HepG2 (cell line): ENCODE measurements around the gene TSPAN15. TPM values are rescaled to one million over a fixed set of nuclear protein-coding genes. Genes with fewer than 3 reads are reported as not detected.

Experiments used
- ATAC-seq: fragments of 200-7000 bp; cut with Tn5 transposase; 3 replicates; pipeline ENCODE4 v1.9.1; 2020; ENCODE audit warnings: mild to moderate bottlenecking, moderate library complexity
- BruUV-seq: library from RNA; stranded (reverse); fragments of 400-500 nt; replicated peaks from 2 replicates; lab custom pipeline; 2021; lab: Mats Ljungman, UMichigan
- CTCF ChIA-PET: fragments of 300-600 bp; formaldehyde crosslinking; extraction: SDS; loops from one replicate; lab custom pipeline; 2021; ENCODE audit warnings: low total read pairs, inconsistent platforms, low intra/inter-chr PET ratio; lab: Yijun Ruan, JAX
- POLR2A ChIA-PET: fragments of 350-600 bp; sonication (Branson Sonifier 250); formaldehyde crosslinking; loops from one replicate; lab custom pipeline; 2020; ENCODE audit warnings: antibody characterized with exemption, inconsistent platforms; lab: Yijun Ruan, JAX
- DNase-seq: peaks from one replicate; pipeline ENCODE4 v3.0.0-alpha.2; 2015; ENCODE audit warnings: low spot score
- FAIRE-seq: peaks from 3 replicates; lab custom pipeline; 2011; peaks lifted over from hg19 to GRCh38; lab: Jason Lieb, UNC
- H2AFZ ChIP-seq: one replicate; pipeline ENCODE4 v1.6.1; 2011; ENCODE audit warnings: low read length, inconsistent platforms
- H3K27ac ChIP-seq: fragments of 300-600 bp; 3 replicates; pipeline ENCODE4 v1.8.0; 2011; ENCODE audit warnings: mixed run types, mild to moderate bottlenecking, mixed read lengths, low read length, inconsistent platforms; ENCODE audit not compliant: insufficient read depth; ENCODE audit errors: extremely low read length
- H3K27me3 ChIP-seq, 2 experiments: fragments of 200-600 bp in 1 of 2; 2 replicates in 1 of 2; 3 replicates in 1 of 2; pipeline versions ENCODE4 v1.6.0 to v1.8.0; 2011; ENCODE audit warnings: low read length in 2 of 2, mild to moderate bottlenecking in 2 of 2, moderate library complexity in 2 of 2, inconsistent platforms in 1 of 2; ENCODE audit not compliant: insufficient read depth in 2 of 2, control insufficient read depth in 1 of 2
- H3K36me3 ChIP-seq, 2 experiments: fragments of 200-600 bp in 1 of 2; replicated peaks in 1 of 2; 2 replicates in 1 of 2; 3 replicates in 1 of 2; pipeline versions ENCODE4 v1.5.1 to v1.8.0; 2011; ENCODE audit warnings: low read length in 2 of 2, inconsistent platforms in 1 of 2; ENCODE audit not compliant: insufficient read depth in 2 of 2, control insufficient read depth in 1 of 2
- H3K4me1 ChIP-seq: 2 replicates; pipeline ENCODE4 v1.5.1; 2012; ENCODE audit warnings: low read length, inconsistent platforms; ENCODE audit not compliant: insufficient read depth
- H3K4me2 ChIP-seq: 2 replicates; pipeline ENCODE4 v1.6.0; 2011; ENCODE audit warnings: low read depth, low read length, inconsistent platforms
- H3K4me3 ChIP-seq, 3 experiments: fragments of 200-600 bp in 1 of 3; sonication (generic), shearing (Covaris generic) in 1 of 3; replicated peaks in 1 of 3; 2 replicates each; pipeline ENCODE4 v1.5.1; 2011 to 2016; ENCODE audit warnings: low read length in 3 of 3, inconsistent platforms in 2 of 3, low read depth in 2 of 3, mild to moderate bottlenecking in 2 of 3, control low read depth in 1 of 3, mixed read lengths in 1 of 3; ENCODE audit not compliant: insufficient read depth in 1 of 3
- H3K79me2 ChIP-seq: one replicate; pipeline ENCODE4 v1.6.1; 2011; ENCODE audit warnings: low read length, inconsistent platforms; ENCODE audit not compliant: insufficient read depth
- H3K9ac ChIP-seq: 2 replicates; pipeline ENCODE4 v1.6.0; 2011; ENCODE audit warnings: mild to moderate bottlenecking, low read depth, low read length, inconsistent platforms; ENCODE audit not compliant: insufficient read depth
- H3K9me3 ChIP-seq: 2 replicates; pipeline ENCODE4 v1.5.1; 2012; ENCODE audit warnings: mild to moderate bottlenecking, low read length
- H4K20me1 ChIP-seq: 2 replicates; pipeline ENCODE4 v1.6.0; 2011; ENCODE audit warnings: inconsistent platforms, mild to moderate bottlenecking, low read length, moderate library complexity; ENCODE audit not compliant: insufficient read depth
- CCAR2 ChIP-seq: fragments of 200-400 bp; formaldehyde crosslinking; optimal IDR thresholded peaks from 2 replicates; pipeline ENCODE3; 2018; ENCODE audit warnings: low read depth, mild to moderate bottlenecking, low read length, moderate library complexity
- EEA1 ChIP-seq: sonication (generic); formaldehyde crosslinking; IDR thresholded peaks from 2 replicates; pipeline ENCODE4 v1.5.1; 2020; ENCODE audit warnings: mild to moderate bottlenecking, missing genetic modification reagents, borderline replicate concordance
- EHMT2 ChIP-seq: fragments of 200-600 bp; sonication (generic); IDR thresholded peaks from 2 replicates; pipeline ENCODE4 v1.7.0; 2017; ENCODE audit warnings: antibody characterized with exemption, low read depth, low read length, borderline replicate concordance
- GPBP1L1 ChIP-seq: sonication (generic); formaldehyde crosslinking; IDR thresholded peaks from 2 replicates; pipeline ENCODE4 v1.5.0; 2020; ENCODE audit warnings: mild to moderate bottlenecking, missing genetic modification reagents
- MAFK ChIP-seq, 2 experiments: IDR thresholded peaks in 1 of 2; conservative IDR thresholded peaks in 1 of 2; 2 replicates each; pipeline ENCODE4 v1.6.1; 2011; ENCODE audit warnings: improper control_type of control experiment in 2 of 2, low read length in 2 of 2
- MEIS2 ChIP-seq: sonication (generic); formaldehyde crosslinking; IDR thresholded peaks from 2 replicates; pipeline ENCODE4 v1.9.0; 2021; ENCODE audit warnings: mild to moderate bottlenecking, missing genetic modification reagents
- NFYB ChIP-seq: sonication (generic); formaldehyde crosslinking; IDR thresholded peaks from 2 replicates; pipeline ENCODE4 v1.4.0; 2020; ENCODE audit warnings: missing genetic modification reagents
- NPAS2 ChIP-seq: sonication (generic); formaldehyde crosslinking; IDR thresholded peaks from 2 replicates; pipeline ENCODE4 v1.8.0; 2022; ENCODE audit warnings: mild to moderate bottlenecking, missing genetic modification reagents, borderline replicate concordance
- NR2F6 ChIP-seq, 2 experiments: IDR thresholded peaks; 2 replicates each; pipeline ENCODE4 v1.6.1; 2016; ENCODE audit warnings: antibody characterized with exemption in 1 of 2, mild to moderate bottlenecking in 1 of 2
- RXRB ChIP-seq: IDR thresholded peaks from 2 replicates; pipeline ENCODE4 v1.6.1; 2016; ENCODE audit warnings: borderline replicate concordance, missing genetic modification reagents, missing compliant biosample characterization
- SATB2 ChIP-seq: sonication (generic); formaldehyde crosslinking; IDR thresholded peaks from 2 replicates; pipeline ENCODE4 v1.5.0; 2020; ENCODE audit warnings: missing genetic modification reagents
- TBX2 ChIP-seq: sonication (generic); formaldehyde crosslinking; IDR thresholded peaks from 2 replicates; pipeline ENCODE4 v1.5.0; 2020; ENCODE audit warnings: missing genetic modification reagents, mild to moderate bottlenecking, borderline replicate concordance
- TMF1 ChIP-seq: sonication (generic); formaldehyde crosslinking; IDR thresholded peaks from 2 replicates; pipeline ENCODE4 v1.8.1; 2022; ENCODE audit warnings: low read depth, missing genetic modification reagents
- ZFP41 ChIP-seq: sonication (generic); formaldehyde crosslinking; IDR thresholded peaks from 2 replicates; pipeline ENCODE4 v1.4.0; 2020; ENCODE audit warnings: mild to moderate bottlenecking, missing genetic modification reagents, borderline replicate concordance
- ZNF10 ChIP-seq: sonication (generic); formaldehyde crosslinking; IDR thresholded peaks from 2 replicates; pipeline ENCODE4 v1.4.0; 2020; ENCODE audit warnings: mild to moderate bottlenecking, low read depth, missing genetic modification reagents, borderline replicate concordance
- ZNF510 ChIP-seq: sonication (generic); formaldehyde crosslinking; IDR thresholded peaks from 2 replicates; pipeline ENCODE4 v1.4.0; 2020; ENCODE audit warnings: low read depth, mild to moderate bottlenecking, missing genetic modification reagents
- ZZZ3 ChIP-seq: sonication (generic); formaldehyde crosslinking; IDR thresholded peaks from 2 replicates; pipeline ENCODE4 v1.4.0; 2020; ENCODE audit warnings: missing genetic modification reagents, mild to moderate bottlenecking, borderline replicate concordance
- WGBS: methylation state at CpG from one replicate; pipeline ENCODE4 v1.1.6; 2017; ENCODE audit warnings: low lambda C conversion rate; 5-methylcytosine and 5-hydroxymethylcytosine counted together
- in situ Hi-C: cut with HindIII; loops from 2 replicates; pipeline ENCODE4 v1.10.0; 2017; ENCODE audit warnings: low pct_unique_long_range_greater_than_20kb; ENCODE audit not compliant: extremely low pct_ligation_motif_present
- intact Hi-C: fragments of 100-400 bp; cut with micrococcal nuclease; formaldehyde crosslinking; loops from one replicate; pipeline ENCODE4 v1.10.0; 2022; ENCODE audit not compliant: unreplicated experiment
- polyA plus RNA-seq, 8 experiments: library from polyadenylated mRNA; depleted of rRNA in 3 of 8; stranded (reverse) in 7 of 8; unstranded in 1 of 8; fragments of >200 nt; fragmentation: Illumina TruSeq in 4 of 8; extraction: Trizol in 4 of 8; gene quantifications; 2 replicates each; pipeline versions ENCODE4 v1.2.1 to v1.2.3, GENCODE V29; 2011 to 2016; ENCODE audit warnings: low read depth in 4 of 8, missing spikeins in 1 of 8, mixed read lengths in 1 of 8; ENCODE audit not compliant: insufficient read depth in 1 of 8
- total RNA-seq, 5 experiments: library from RNA; depleted of rRNA; stranded (reverse); fragments of >200 nt; fragmentation: Illumina TruSeq; extraction: Trizol; gene quantifications; 2 replicates each; pipeline ENCODE4 v1.2.3, GENCODE V29; 2016; ENCODE audit warnings: low read depth in 1 of 5

Gene TSPAN15
- total and polyA plus RNA-seq, 2 of the 13 experiments (the other 11 are each of a cell fraction or from before 2014, with no cell fraction given) = 0.27 to 3.2 TPM

- no peak for TF ChIP-seq GPBP1L1
- no peak for TF ChIP-seq EEA1 (CRISPR knock-in tag)
- TF ChIP-seq CCAR2 = no peak
- TF ChIP-seq MEIS2 (CRISPR knock-in tag) = no peak
These were observed 15.4 kb downstream of the TSPAN15 start (continued) for GRCh38 chr10:69466689-69467088.

GRCh38 chr10:69467928-69468750 lies 16.9 kb downstream of the TSPAN15 start:
- no peaks in the 10 kb centered on the region for H3K4me1 ChIP-seq
- no peak for TF ChIP-seq SATB2 (CRISPR knock-in tag)
- no peak for TF ChIP-seq ZZZ3 (CRISPR knock-in tag)
- no peak for TF ChIP-seq ZFP41
- TF ChIP-seq NPAS2 (CRISPR knock-in tag) = no peak
- TF ChIP-seq TMF1 (CRISPR knock-in tag) = no peak
- TF ChIP-seq MAFK (conservative IDR thresholded peaks at IDR 0.05 in 1 of 2, IDR thresholded peaks at IDR 0.05 in 1 of 2; ENCODE audit: low read length in 2 of 2) = no peak
- no peak for TF ChIP-seq EEA1 (CRISPR knock-in tag)
- no peak for TF ChIP-seq ZNF510
- TF ChIP-seq TBX2 (CRISPR knock-in tag) = no peak
- TF ChIP-seq NFYB (CRISPR knock-in tag) = no peak
- TF ChIP-seq RXRB = no peak
- TF ChIP-seq EHMT2 = no peak
- TF ChIP-seq ZNF10 (CRISPR knock-in tag) = no peak
- no peak for TF ChIP-seq NR2F6 (IDR thresholded peaks at IDR 0.05)
- no peak for TF ChIP-seq NR2F6 (CRISPR knock-in tag; IDR thresholded peaks at IDR 0.05)
- TF ChIP-seq, all 625 proteins: peak for 0
- Histone ChIP-seq H3K27me3 (no peaks in the 10 kb centered on the region; a peak in 1 of 5 replicates), H3K36me3 (no peaks in the 10 kb centered on the region), H3K9me3 (no peaks in the 10 kb centered on the region), H3K79me2 (no peaks in the 10 kb centered on the region), H3K27ac (no peak overlapping the region), H3K9ac (no peak overlapping the region), H3K4me2 (no peak overlapping the region), H3K4me3 (no peak overlapping the region), H2AFZ (no peak overlapping the region), H4K20me1 (no peaks in the 10 kb centered on the region)
- 59% methylated on average over 12 of the region's 13 CpGs for WGBS
- intact Hi-C loops (no loop called here), in situ Hi-C loops (no loop called here)
- no peak for FAIRE-seq
- ChIA-PET CTCF (no interaction called here), POLR2A (no interaction called here)
- BruUV-seq = no TSS peak
- DNase-seq = no peak
- ATAC-seq = no peak
